H1 (cell line): ENCODE results near the gene ADGRB3. TPM values are rescaled to one million over a fixed set of nuclear protein-coding genes. Genes with fewer than 3 reads are reported as not detected.

Experiments used
- MAFK ChIP-seq: IDR thresholded peaks from 2 replicates; pipeline ENCODE4 v1.6.1; 2012; ENCODE audit warnings: low read depth, mild to moderate bottlenecking, improper control_type of control experiment, low read length
- SP4 ChIP-seq: IDR thresholded peaks from 2 replicates; pipeline ENCODE4 v1.6.1; 2012; ENCODE audit warnings: low read length, inconsistent platforms
- USF2 ChIP-seq: IDR thresholded peaks from 2 replicates; pipeline ENCODE4 v1.6.1; 2011; ENCODE audit warnings: low read length, improper control_type of control experiment
- polyA plus RNA-seq, 7 experiments: library from polyadenylated mRNA; depleted of rRNA in 3 of 7; stranded (reverse) in 5 of 7; unstranded in 2 of 7; fragments of >200 nt in 5 of 7; fragments of 200-250 nt in 2 of 7; gene quantifications; 1 replicate in 5 of 7; 2 replicates in 1 of 7; 4 replicates in 1 of 7; pipeline versions ENCODE4 v1.2.1 to v1.2.3, GENCODE V29; 2011 to 2013; ENCODE audit warnings: missing spikeins in 2 of 7, mixed read lengths in 2 of 7
- total RNA-seq: library from RNA; stranded (reverse); fragmentation: NEBNext Ultra II Directional; extraction: Animal tissue kit (Norgen Biotek cat#: 25700); gene quantifications from 2 replicates; pipeline ENCODE4 v1.2.1, GENCODE V29; 2021

Gene ADGRB3
- total and polyA plus RNA-seq, 2 of the 8 experiments (the other 6 are each of a cell fraction or from before 2014, with no cell fraction given), result 0.35 to 1.2 TPM

- TF ChIP-seq USF2, result no peak
- no peak for TF ChIP-seq SP4
- no peak for TF ChIP-seq MAFK
Observed at GRCh38 chr6:69370763-69371162, 735.7 kb downstream of the ADGRB3 start (continued).
